SKM-1 treated with dmso at 0.1 percent for 144 hours (cell line): ENCODE results near the gene ZNF581.

Experiments used
- DNase-seq: peaks from one replicate; lab custom pipeline; 2025; ENCODE audit not compliant: unreplicated experiment; lab: John Stamatoyannopoulos, UW

Gene ZNF581, protein sequence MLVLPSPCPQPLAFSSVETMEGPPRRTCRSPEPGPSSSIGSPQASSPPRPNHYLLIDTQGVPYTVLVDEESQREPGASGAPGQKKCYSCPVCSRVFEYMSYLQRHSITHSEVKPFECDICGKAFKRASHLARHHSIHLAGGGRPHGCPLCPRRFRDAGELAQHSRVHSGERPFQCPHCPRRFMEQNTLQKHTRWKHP

GRCh38 chr19:55643003-55643886 is at the start of gene ZNF581:
ZNF581 (plus strand) TSS chr19:55643649; CDS start chr19:55644572, 923 bp downstream.
- DNase-seq, result peak; percentile 20

DNA sequence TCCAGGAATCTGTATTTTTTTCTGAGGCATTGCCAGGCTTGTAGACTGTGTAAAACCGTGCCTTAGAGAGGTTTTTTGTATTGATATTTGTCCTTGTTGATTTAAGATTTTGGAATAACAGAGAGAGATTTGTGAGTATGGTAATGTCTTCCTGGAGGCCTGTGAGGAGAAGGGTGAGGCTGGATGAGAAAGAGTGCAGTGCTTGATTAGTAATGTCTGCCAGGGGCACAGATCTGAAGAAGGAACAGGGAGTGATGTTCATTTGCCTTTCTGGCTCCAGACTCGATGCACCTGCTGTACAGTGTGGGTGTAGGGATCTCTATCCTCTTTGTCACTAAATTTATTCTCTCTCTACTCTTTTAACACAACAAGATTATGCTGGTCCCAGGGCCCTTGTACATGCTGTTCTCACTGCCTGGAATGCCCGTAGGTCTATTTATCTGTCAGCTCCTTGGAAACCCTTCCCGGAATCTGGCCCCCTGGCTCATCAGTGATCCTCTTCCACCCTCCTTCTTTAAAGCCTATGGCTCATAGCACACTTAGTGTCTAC is 48.4 kb upstream of the ZNF581 start:
- no peak for DNase-seq

GRCh38 chr19:55596304-55596703 is 47.1 kb upstream of the ZNF581 start:
- no peak for DNase-seq

DNA sequence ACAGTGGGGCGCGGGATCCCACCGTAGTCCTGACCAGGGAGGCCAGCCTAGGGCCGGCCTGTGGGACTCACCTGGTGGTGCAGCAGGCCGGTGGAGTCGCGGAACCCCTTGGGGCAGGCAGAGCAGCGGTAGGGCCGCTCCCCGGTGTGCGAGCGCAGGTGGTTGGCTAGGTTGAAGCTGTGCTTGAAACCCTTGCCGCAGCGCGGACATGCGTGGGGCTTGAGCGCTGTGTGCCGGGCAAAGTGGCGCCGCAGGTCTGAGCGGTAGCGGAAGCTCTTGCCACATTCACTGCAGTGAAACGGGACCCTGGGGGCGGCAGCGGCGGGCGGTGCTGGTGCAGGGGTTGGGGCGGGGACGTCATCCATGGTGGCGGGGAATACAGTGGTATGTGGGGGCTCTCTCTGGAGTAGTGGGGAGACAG is 45.9 kb upstream of the ZNF581 start:
- DNase-seq, result no peak

DNA sequence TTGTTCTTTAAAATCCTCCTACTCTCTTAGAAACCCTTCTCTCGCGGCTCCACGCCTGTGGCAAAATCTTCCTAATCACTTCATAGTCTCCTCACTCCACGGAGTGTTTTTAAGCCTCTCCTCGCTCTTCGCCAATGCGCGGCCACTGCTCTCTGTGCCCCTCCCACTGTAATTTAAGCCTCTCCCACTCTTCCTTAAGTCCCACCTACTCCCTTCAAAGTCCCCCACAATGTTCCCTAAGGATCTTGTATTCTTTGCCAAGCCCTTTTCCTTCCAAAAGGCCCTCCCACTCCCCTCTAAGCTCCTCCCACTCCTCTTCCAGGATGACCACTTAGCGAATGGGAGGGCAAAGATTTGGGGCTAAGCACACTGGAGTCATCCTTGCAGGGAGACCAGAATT is 45.4 kb upstream of the ZNF581 start:
- no peak for DNase-seq

GRCh38 chr19:55598719-55599467 is 44.6 kb upstream of the ZNF581 start:
- DNase-seq, result peak; percentile 75

DNA sequence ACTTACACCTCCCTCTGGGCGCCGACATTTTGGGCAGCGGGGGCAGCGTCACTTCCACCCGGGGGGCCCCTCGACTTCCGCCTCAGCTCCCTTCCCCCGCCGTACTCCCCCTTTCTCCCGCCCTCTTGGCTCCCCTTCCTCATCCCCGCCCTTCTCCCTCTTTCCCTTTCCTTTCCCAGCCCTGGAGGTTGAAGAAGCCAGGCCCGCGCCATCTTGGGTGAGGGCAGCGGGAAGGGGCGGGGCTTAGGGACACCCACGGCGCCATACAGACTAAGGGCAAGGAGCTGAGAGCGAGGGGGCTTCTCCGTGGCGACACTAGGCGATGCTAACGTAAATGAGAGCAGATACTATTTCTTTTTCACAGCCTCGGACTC is 44.0 kb upstream of the ZNF581 start, which contains the start of gene FIZ1:
FIZ1 (minus strand) TSS at position 50 of the 374 bp plus-strand sequence. CDS start 1,652 bp downstream, outside the sequence.
- peak; percentile 89 for DNase-seq

DNA sequence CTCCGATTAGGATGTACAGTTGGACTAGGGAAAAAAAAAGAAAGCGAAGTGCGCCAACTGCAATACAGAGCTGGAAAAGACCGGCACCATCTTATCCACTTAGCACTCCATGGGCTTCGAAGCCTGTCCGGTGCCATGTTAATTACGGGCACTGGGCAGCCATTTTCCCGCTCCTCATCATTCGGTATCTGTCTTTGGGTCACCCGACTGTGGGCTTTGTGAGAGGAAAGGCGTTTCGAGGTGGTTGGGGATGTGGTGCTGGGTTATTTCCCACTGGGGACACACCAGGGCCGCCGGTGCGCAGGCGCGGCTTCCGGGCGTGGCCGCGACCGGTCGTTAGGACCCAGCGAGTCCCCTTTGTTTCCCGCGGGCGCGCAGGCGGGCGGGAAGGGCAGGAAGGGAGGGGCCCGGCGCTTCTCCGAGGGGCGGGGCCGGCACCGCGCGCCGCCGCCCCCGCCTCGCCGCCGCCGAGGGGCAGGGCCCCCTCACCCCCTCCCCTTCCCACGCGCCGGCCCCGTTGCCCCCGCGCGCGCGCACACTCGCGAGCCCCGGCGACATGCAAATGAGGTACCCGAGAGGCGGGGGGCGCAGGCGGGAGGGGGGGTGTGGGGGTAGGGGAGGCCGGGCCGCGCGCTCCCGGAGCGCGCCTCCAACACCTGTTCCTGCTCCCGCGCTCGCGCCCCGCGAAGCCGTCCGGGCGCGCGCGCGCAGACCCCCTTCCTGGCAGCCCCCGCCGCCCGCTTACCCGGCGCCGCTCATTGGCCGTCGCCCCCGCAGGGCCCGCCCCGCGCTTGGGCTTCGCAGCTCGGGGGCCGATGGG is 43.4 kb upstream of the ZNF581 start, which contains the start of gene ZNF524:
ZNF524 (plus strand) TSS at position 447 of the 820 bp plus-strand sequence. CDS start 1,825 bp downstream, outside the sequence.
- peak; percentile 49 for DNase-seq

GRCh38 chr19:55600662-55601028 is 42.8 kb upstream of the ZNF581 start:
- DNase-seq, result no peak

DNA sequence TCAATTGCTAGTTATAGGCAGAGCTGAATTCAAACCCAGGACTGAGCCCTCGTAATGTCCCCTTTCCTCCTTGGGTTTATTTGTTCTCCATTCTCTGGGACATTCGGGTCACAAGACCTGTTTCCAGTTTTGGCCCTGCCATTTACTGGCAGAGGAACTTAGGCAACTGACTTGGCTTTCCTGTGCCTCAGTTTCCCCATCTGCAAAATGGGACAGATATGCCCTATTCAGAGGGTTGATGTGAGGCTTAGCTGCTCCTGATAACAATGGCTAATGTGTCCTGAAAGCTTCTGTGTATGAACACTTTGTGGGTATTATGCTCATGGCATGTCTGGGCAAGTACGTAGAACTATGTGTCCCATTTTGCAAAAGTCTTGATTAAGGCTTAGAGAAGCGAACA is 42.4 kb upstream of the ZNF581 start:
- DNase-seq, result no peak

DNA sequence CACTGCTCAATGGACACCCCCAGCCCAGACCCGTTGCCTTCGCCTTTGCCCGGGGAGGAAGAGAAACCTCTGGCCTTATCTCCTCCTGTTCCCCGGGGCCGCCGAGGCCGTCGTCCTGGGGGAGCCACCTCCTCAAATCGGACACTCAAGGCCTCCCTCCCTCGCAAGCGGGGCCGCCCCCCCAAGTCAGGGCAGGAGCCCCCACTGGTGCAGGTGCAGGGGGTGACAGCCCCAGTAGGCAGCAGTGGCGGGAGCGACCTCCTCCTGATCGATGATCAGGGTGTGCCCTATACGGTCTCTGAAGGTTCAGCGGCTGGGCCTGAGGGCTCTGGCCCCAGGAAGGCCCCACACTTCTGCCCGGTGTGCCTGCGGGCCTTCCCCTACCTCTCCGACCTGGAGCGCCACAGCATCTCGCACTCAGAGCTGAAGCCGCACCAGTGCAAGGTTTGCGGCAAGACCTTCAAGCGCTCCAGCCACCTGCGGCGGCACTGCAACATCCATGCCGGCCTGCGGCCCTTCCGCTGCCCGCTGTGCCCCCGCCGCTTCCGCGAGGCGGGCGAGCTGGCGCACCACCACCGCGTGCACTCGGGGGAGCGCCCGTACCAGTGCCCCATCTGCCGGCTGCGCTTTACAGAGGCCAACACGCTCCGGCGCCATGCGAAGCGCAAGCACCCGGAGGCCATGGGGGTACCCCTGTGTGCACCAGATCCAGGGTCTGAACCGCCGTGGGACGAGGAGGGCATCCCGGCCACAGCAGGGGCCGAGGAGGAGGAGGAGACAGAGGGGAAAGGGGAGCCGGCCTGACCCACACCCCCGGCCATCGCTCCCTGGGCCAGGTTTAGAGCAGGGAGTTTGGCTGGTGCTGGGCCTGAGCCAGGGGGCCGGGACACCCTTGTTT is 41.1 kb upstream of the ZNF581 start:
- DNase-seq, result no peak

- DNase-seq, result no peak
These were observed 40.3 kb upstream of the ZNF581 start for GRCh38 chr19:55603115-55603514.

DNA sequence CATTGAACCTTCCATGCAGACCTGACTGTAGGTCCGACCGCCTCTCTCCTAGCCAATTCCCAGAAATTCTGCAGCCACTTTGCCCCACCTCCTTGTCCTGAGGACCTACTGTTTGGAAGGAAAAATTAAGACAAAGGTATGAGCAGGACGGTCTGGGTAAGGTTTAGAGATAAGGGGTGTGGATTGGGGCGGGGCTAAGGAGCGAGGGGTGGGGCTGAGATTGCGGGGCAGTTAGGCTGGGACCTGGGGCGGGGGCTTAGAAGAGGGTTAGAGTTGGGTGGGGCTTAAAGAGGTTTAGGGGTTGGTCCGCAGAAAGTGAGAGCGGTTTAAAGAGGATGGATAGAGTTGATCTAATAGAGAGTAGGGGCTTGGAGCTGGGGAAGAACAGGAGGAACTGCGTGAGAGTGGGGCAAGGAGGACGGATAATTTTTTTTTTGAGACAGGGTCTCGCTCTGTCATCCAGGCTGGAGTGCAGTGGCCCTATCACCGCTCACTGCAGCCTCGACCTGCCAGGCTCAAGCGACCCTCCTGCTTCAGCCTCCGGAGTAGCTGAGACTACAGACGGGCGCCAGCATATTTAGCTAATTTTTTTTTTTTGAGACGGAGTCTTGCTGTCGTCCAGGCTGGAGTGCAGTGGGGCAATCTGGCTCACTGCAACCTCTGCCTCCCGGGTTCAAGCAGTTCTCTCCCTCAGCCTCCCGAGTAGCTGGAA is 39.7 kb upstream of the ZNF581 start:
- no peak for DNase-seq

- DNase-seq, result peak; percentile 76
These were observed 38.2 kb upstream of the ZNF581 start for GRCh38 chr19:55605207-55605636.

GRCh38 chr19:55605637-55606470 is 37.6 kb upstream of the ZNF581 start, which contains the start of gene ZNF865:
ZNF865 (plus strand) TSS chr19:55605647; CDS start chr19:55613619, 7,972 bp downstream.
- peak; percentile 25 for DNase-seq

- DNase-seq, result no peak
These were observed 37.0 kb upstream of the ZNF581 start for GRCh38 chr19:55606471-55606787.

GRCh38 chr19:55606817-55607216 is 36.6 kb upstream of the ZNF581 start:
- DNase-seq, result no peak

DNA sequence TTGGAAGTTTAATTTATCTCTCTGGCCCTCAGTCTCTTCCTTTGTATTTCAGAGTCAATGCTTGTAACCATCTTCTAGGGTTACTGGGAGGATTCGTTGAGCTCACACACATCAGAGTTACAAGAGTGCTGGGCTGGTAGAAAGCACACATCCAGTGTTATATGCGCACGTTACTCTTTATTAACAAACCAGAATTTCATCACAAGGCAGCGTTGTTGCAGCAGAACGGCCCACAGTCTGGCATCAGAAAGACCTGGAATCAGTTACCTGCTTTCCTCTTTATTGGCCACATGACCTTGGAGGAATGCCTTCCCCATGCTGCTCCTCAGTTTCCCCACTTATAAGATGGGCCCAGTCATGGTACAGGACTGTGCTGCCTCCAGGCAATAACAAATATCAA is 34.1 kb upstream of the ZNF581 start:
- DNase-seq, result no peak
